ENCODE results near the gene TOX2. TPM values are rescaled to one million over a fixed set of nuclear protein-coding genes. Genes with fewer than 3 reads are reported as not detected.

Gene TOX2
- total and polyA plus RNA-seq, 2 of the 8 experiments (the other 6 are each of a cell fraction or from before 2014, with no cell fraction given) = 1.8 to 3.4 TPM

GRCh38 chr20:44112889-44113617 is 198.4 kb downstream of the TOX2 start:
- FAIRE-seq (no peak), DNase-seq (ENCODE audit: low read depth in 1 of 2, low spot score in 2 of 2) (no peak)
- H2AK5ac ChIP-seq (ENCODE audit: low read depth, low read length) = no peak overlapping the region
- H2BK120ac ChIP-seq (replicated peaks; ENCODE audit: low read depth, low read length) = no peak overlapping the region
- H2BK20ac ChIP-seq (ENCODE audit: low read length) = no peak overlapping the region
- H3K9me3 ChIP-seq (ENCODE audit: insufficient read depth in 2 of 2, low read depth in 1 of 2, low read length in 1 of 2) = peaks cover 3 to 7% of the 10 kb centered on the region in 2 experiments
- no peaks in the 10 kb centered on the region for H4K20me1 ChIP-seq (replicated peaks in 1 of 2; ENCODE audit: control insufficient read depth in 1 of 2, insufficient read depth in 2 of 2, low read length in 2 of 2)
- WGBS, 2 experiments (ENCODE audit: extremely low coverage in 1 of 2, insufficient coverage in 1 of 2, insufficient read length in 1 of 2, insufficient replicate concordance in 2 of 2, low coverage in 1 of 2, low lambda C conversion rate in 2 of 2, missing lambda C conversion rate in 1 of 2) = 86% methylated on average over 6 of the region's 7 CpGs; no CpG with 5 or more reads in 1 of the 2 experiments
- H4K8ac ChIP-seq (ENCODE audit: extremely low read depth, insufficient read depth, low read length) = no peak overlapping the region
- H2AFZ ChIP-seq (ENCODE audit: low read length) = no peak overlapping the region
- CTCF ChIA-PET (ENCODE audit: partially characterized antibody) = interaction anchor here (0.6 to 15.8 kb wide), 8 partner anchors 8 to 988 kb away, joined by 3 to 512 read pairs (median 4); partner anchors contain the start of gene JPH2
- no peaks in the 10 kb centered on the region for H3K27me3 ChIP-seq (replicated peaks in 1 of 4; ENCODE audit: control insufficient read depth in 3 of 4, extremely low read depth in 1 of 4, insufficient read depth in 3 of 4, low read length in 3 of 4)
- no peak overlapping the region for H3K27ac ChIP-seq (ENCODE audit: low read depth, low read length)
- no peak overlapping the region for H4K5ac ChIP-seq (ENCODE audit: insufficient read length, low read depth, low read length)
- no peak overlapping the region for H3K4ac ChIP-seq (replicated peaks; ENCODE audit: insufficient read length, low read depth, low read length)
- H3K18ac ChIP-seq (ENCODE audit: extremely low read depth, low read length) = no peak overlapping the region
- H3K79me1 ChIP-seq (ENCODE audit: low read depth, low read length) = no peaks in the 10 kb centered on the region
- no peak overlapping the region for H3K14ac ChIP-seq (ENCODE audit: insufficient read length)
- no peak overlapping the region for H3K23ac ChIP-seq (ENCODE audit: insufficient read length)
- no peak overlapping the region for H3K56ac ChIP-seq (replicated peaks; ENCODE audit: insufficient read length, low read depth, low read length)
- no peaks in the 10 kb centered on the region for H3K36me3 ChIP-seq (ENCODE audit: control insufficient read depth in 2 of 4, insufficient read depth in 4 of 4, low read length in 3 of 4)
- H3K9ac ChIP-seq (replicated peaks in 1 of 4; ENCODE audit: extremely low read depth in 1 of 4, low read depth in 3 of 4, low read length in 3 of 4) = no peak overlapping the region
- no peak overlapping the region for H4K91ac ChIP-seq (replicated peaks; ENCODE audit: insufficient read length, low read length)
- no peak overlapping the region for H3K4me2 ChIP-seq (ENCODE audit: insufficient read depth in 1 of 2, low read depth in 2 of 2, low read length in 2 of 2)
- POLR2A ChIA-PET (ENCODE audit: partially characterized antibody) = interaction anchor here (0.9 to 1.2 kb wide), 2 partner anchors 66 to 87 kb away, joined by 3 read pairs; no protein-coding TSS in a partner anchor
- no peaks in the 10 kb centered on the region for H3K79me2 ChIP-seq (ENCODE audit: control insufficient read depth in 1 of 2, insufficient read depth in 2 of 2, low read length in 2 of 2)
- no peaks in the 10 kb centered on the region for H3K23me2 ChIP-seq (ENCODE audit: low read depth, low read length)
- no peaks in the 10 kb centered on the region; a peak in 1 of 7 replicates for H3K4me1 ChIP-seq (replicated peaks in 1 of 4; ENCODE audit: control insufficient read depth in 3 of 4, insufficient read depth in 4 of 4, low read length in 3 of 4)
- H3K4me3 ChIP-seq (ENCODE audit: extremely low read depth in 1 of 4, insufficient read depth in 2 of 4, low read depth in 3 of 4, low read length in 4 of 4) = no peak overlapping the region
- no peak overlapping the region for H2BK5ac ChIP-seq (ENCODE audit: low read depth, low read length)
- no peak overlapping the region for H2BK15ac ChIP-seq (ENCODE audit: low read length)
- TF ChIP-seq CTBP2 (IDR thresholded peaks at IDR 0.05; ENCODE audit: borderline replicate concordance, insufficient read depth, insufficient read length, low read length) (no peak), GABPA (IDR thresholded peaks at IDR 0.05; ENCODE audit: borderline replicate concordance, insufficient read depth, low read length) (no peak), GTF2F1 (IDR thresholded peaks at IDR 0.05; ENCODE audit: borderline replicate concordance, low read depth, low read length) (no peak), RNF2 (IDR thresholded peaks at IDR 0.05; ENCODE audit: borderline replicate concordance, low read depth, low read length, missing control alignments, poor library complexity, severe bottlenecking) (no peak), TAF7 (optimal IDR thresholded peaks at IDR 0.05; ENCODE audit: borderline replicate concordance, low read depth, low read length) (no peak)
- no peak overlapping the region for H2BK12ac ChIP-seq (ENCODE audit: low read depth, low read length)

All from H1 (cell line).